PC-9 (cell line): ENCODE data around the gene SHCBP1. TPM values are rescaled to one million over a fixed set of nuclear protein-coding genes. Genes with fewer than 3 reads are reported as not detected.
A peak's percentile ranks its signal among the peaks of the same experiment; 100 is the strongest.
"Not testable (repeated sequence)": the region's sequence is repeated elsewhere in the genome, so short reads cannot be mapped to it uniquely, and the experiment has no call there.

Source experiments
- BruUV-seq: library from RNA; stranded (reverse); fragments of 400-500 nt; replicated peaks from 2 replicates; lab custom pipeline; 2021; lab: Mats Ljungman, UMichigan
- CTCF ChIA-PET: fragments of 300-600 bp; sonication (Branson Sonifier 250); formaldehyde crosslinking; loops from one replicate; lab custom pipeline; 2022; ENCODE audit warnings: antibody characterized with exemption; lab: Charles Lee
- POLR2A ChIA-PET: fragments of 300-600 bp; sonication (Branson Sonifier 250); formaldehyde crosslinking; loops from one replicate; lab custom pipeline; 2022; ENCODE audit warnings: antibody characterized with exemption; ENCODE audit not compliant: unreplicated experiment; lab: Charles Lee
- DNase-seq, 2 experiments: peaks; one replicate each; pipeline versions ENCODE4 v3.0.0 to v3.0.0-alpha.2; 2015 to 2022; ENCODE audit warnings: mixed read lengths in 1 of 2
- H2AFZ ChIP-seq: fragments of 200-600 bp; sonication (generic); 2 replicates; pipeline ENCODE4 v1.8.1; 2017; ENCODE audit warnings: antibody characterized with exemption
- H3F3A ChIP-seq: fragments of 200-600 bp; sonication (generic); 2 replicates; pipeline ENCODE4 v1.8.1; 2017; ENCODE audit warnings: antibody characterized with exemption, mild to moderate bottlenecking, low read depth; ENCODE audit not compliant: insufficient read depth
- H3K27ac ChIP-seq: fragments of 200-600 bp; sonication (generic); 2 replicates; pipeline ENCODE4 v1.6.1; 2016; ENCODE audit warnings: mixed run types
- H3K27me3 ChIP-seq: fragments of 200-600 bp; sonication (generic); 2 replicates; pipeline ENCODE4 v1.6.1; 2016; ENCODE audit warnings: low read depth, mixed run types; ENCODE audit not compliant: insufficient read depth
- H3K36me3 ChIP-seq: fragments of 200-600 bp; sonication (generic); 2 replicates; pipeline ENCODE4 v1.6.1; 2016; ENCODE audit warnings: low read depth, mixed run types
- H3K4me1 ChIP-seq: fragments of 200-600 bp; sonication (generic); replicated peaks from 2 replicates; pipeline ENCODE4 v1.6.1; 2016; ENCODE audit warnings: mixed run types; ENCODE audit not compliant: insufficient read depth
- H3K4me2 ChIP-seq: fragments of 200-600 bp; sonication (generic); 2 replicates; pipeline ENCODE4 v1.6.1; 2017; ENCODE audit warnings: mixed run types
- H3K4me3 ChIP-seq: fragments of 200-600 bp; sonication (generic); 2 replicates; pipeline ENCODE4 v1.6.1; 2016; ENCODE audit warnings: mixed run types
- H3K79me2 ChIP-seq: fragments of 200-600 bp; sonication (generic); 2 replicates; pipeline ENCODE4 v1.6.1; 2017; ENCODE audit warnings: low read depth, mixed run types
- H3K9me2 ChIP-seq: fragments of 200-600 bp; sonication (generic); 2 replicates; pipeline ENCODE4 v1.8.1; 2017; ENCODE audit warnings: mild to moderate bottlenecking; ENCODE audit not compliant: insufficient read depth
- H3K9me3 ChIP-seq: fragments of 200-600 bp; sonication (generic); 2 replicates; pipeline ENCODE4 v1.8.1; 2016; ENCODE audit warnings: low read depth; ENCODE audit not compliant: insufficient read depth
- H4K20me1 ChIP-seq: fragments of 200-600 bp; sonication (generic); 2 replicates; pipeline ENCODE4 v1.8.1; 2017; ENCODE audit not compliant: insufficient read depth
- CTCF ChIP-seq: fragments of 200-600 bp; sonication (generic); conservative IDR thresholded peaks from 2 replicates; pipeline ENCODE4 v1.6.1; 2017; ENCODE audit warnings: mixed run types, antibody characterized with exemption, mild to moderate bottlenecking, moderate library complexity
- EZH2 ChIP-seq: fragments of 200-600 bp; sonication (generic); IDR thresholded peaks from 2 replicates; pipeline ENCODE4 v1.8.0; 2017; ENCODE audit warnings: antibody characterized with exemption, low read depth
- intact Hi-C: fragments of 100-400 bp; cut with micrococcal nuclease; formaldehyde crosslinking; loops from one replicate; pipeline ENCODE4 v1.10.0; 2022; ENCODE audit not compliant: unreplicated experiment
- total RNA-seq: library from RNA; stranded (reverse); gene quantifications from 2 replicates; pipeline ENCODE4 v1.2.3, GENCODE V29; 2021

SHCBP1 gene
- total RNA-seq, 1 experiment from 2014 or later = 19.3 TPM

- H3K4me3 ChIP-seq, H3K36me3 ChIP-seq, POLR2A ChIA-PET, H3K27ac ChIP-seq, H3K4me1 ChIP-seq, H3K79me2 ChIP-seq, H3K27me3 ChIP-seq, H3F3A ChIP-seq, H4K20me1 ChIP-seq, CTCF ChIA-PET, H3K9me3 ChIP-seq, BruUV-seq, H3K9me2 ChIP-seq, H2AFZ ChIP-seq: not testable (repeated sequence)
- DNase-seq = peak in 1 of 2 experiments; percentile 51
- H3K4me2 ChIP-seq = peak overlapping the region; percentile 53
- peak; percentile 85 for TF ChIP-seq CTCF
- intact Hi-C loops = loop anchor here (5.0 kb wide), 1 partner anchor 58 kb away; no protein-coding TSS in a partner anchor
Observed at GRCh38 chr16:46554435-46554834, 66.7 kb downstream of the SHCBP1 start.

GRCh38 chr16:46549477-46549876 is 71.7 kb downstream of the SHCBP1 start:
- Histone ChIP-seq H3K4me1 (no peaks in the 10 kb centered on the region), H3K36me3 (no peaks in the 10 kb centered on the region), H3F3A (no peaks in the 10 kb centered on the region), H3K9me3 (no peaks in the 10 kb centered on the region), H3K27ac (no peak overlapping the region), H3K4me2 (no peak overlapping the region), H3K9me2 (no peaks in the 10 kb centered on the region), H4K20me1 (no peaks in the 10 kb centered on the region), H2AFZ (no peak overlapping the region), H3K27me3 (peaks cover 3% of the 10 kb centered on the region; the same call in 1 of the 2 replicates), H3K79me2 (no peaks in the 10 kb centered on the region), H3K4me3 (no peak overlapping the region)
- CTCF ChIA-PET = no interaction called here
- no peak for DNase-seq
- POLR2A ChIA-PET = no interaction called here
- intact Hi-C loops = no loop called here
- no peak for TF ChIP-seq EZH2
- no peak for TF ChIP-seq CTCF
- no TSS peak for BruUV-seq

Other genes with a start within 250 kb of the SHCBP1 start
- gene VPS35, start 67.8 kb upstream of the SHCBP1 start, total RNA-seq = 94.9 and 98.4 TPM in 2 replicates
- 27.4 and 36.0 TPM in 2 replicates for gene ORC6, start 68.3 kb upstream of the SHCBP1 start, total RNA-seq
- 0.28 and 0.68 TPM in 2 replicates for gene MYLK3, start 127.0 kb upstream of the SHCBP1 start, total RNA-seq
- 7.8 and 8.6 TPM in 2 replicates for gene C16orf87, start 209.8 kb upstream of the SHCBP1 start, total RNA-seq